Kidney (tissue), 14 donors: ENCODE results near the gene RTL1. TPM values are rescaled to one million over a fixed set of nuclear protein-coding genes. Genes with fewer than 3 reads are reported as not detected.

ENCODE experiments used
- DNase-seq, 5 donors: peaks; one replicate each; pipeline ENCODE4 v3.0.0-alpha.2; 2013 to 2020
- FAIRE-seq: peaks from 2 replicates; lab custom pipeline; 2012; peaks lifted over from hg19 to GRCh38; lab: Jason Lieb, UNC
- H3K27ac ChIP-seq, 2 donors: one replicate each; pipeline ENCODE4 v1.7.0; 2013; ENCODE audit warnings: low read depth in 2 of 2, low read length in 2 of 2, inconsistent platforms in 1 of 2
- H3K27me3 ChIP-seq: one replicate; pipeline ENCODE4 v1.7.1; 2013; ENCODE audit warnings: low read length, inconsistent platforms; ENCODE audit not compliant: control insufficient read depth, insufficient read depth
- H3K36me3 ChIP-seq, 3 donors: one replicate each; pipeline versions ENCODE4 v1.7.0 to v1.7.1; 2013; ENCODE audit warnings: low read length in 3 of 3, control low read depth in 1 of 3, inconsistent platforms in 1 of 3; ENCODE audit not compliant: insufficient read depth in 3 of 3, control insufficient read depth in 2 of 3
- H3K4me1 ChIP-seq, 3 donors: one replicate each; pipeline versions ENCODE4 v1.7.0 to v1.7.1; 2013; ENCODE audit warnings: low read length in 3 of 3, inconsistent platforms in 1 of 3, low read depth in 1 of 3; ENCODE audit not compliant: control insufficient read depth in 2 of 3, insufficient read depth in 2 of 3
- H3K4me3 ChIP-seq, 3 donors: one replicate each; pipeline versions ENCODE4 v1.7.0 to v1.8.1; 2013; ENCODE audit warnings: low read length in 3 of 3, control low read depth in 1 of 3, inconsistent platforms in 1 of 3
- H3K9ac ChIP-seq, 3 donors: one replicate each; pipeline versions ENCODE4 v1.7.0 to v1.7.1; 2013; ENCODE audit warnings: low read length in 3 of 3, control low read depth in 1 of 3, inconsistent platforms in 1 of 3
- H3K9me3 ChIP-seq, 3 donors: one replicate each; pipeline versions ENCODE4 v1.7.0 to v1.7.1; 2013; ENCODE audit warnings: low read length in 3 of 3, control low read depth in 1 of 3, inconsistent platforms in 1 of 3; ENCODE audit not compliant: control insufficient read depth in 2 of 3, insufficient read depth in 1 of 3
- intact Hi-C: fragments of 100-400 bp; cut with DNase I; formaldehyde crosslinking; loops from one replicate; pipeline ENCODE4 v1.11.1; 2022
- polyA plus RNA-seq: library from polyadenylated mRNA; stranded (reverse); fragments of 350-450 nt; fragmentation: Illumina TruSeq; extraction: RNeasy Lipid Tissue Mini Kit (QIAGEN cat#74804); gene quantifications from one replicate; pipeline ENCODE4 v1.2.3, GENCODE V29; 2014; ENCODE audit warnings: low read depth, low replicate concordance; ENCODE audit not compliant: insufficient read depth
- total RNA-seq: library from RNA; stranded (reverse); fragmentation: NEBNext Ultra II Directional; extraction: Animal tissue kit (Norgen Biotek cat#: 25700); gene quantifications from one replicate; pipeline ENCODE4 v1.2.1, GENCODE V29; 2021
- TF ChIP-seq, protein P1 (sequence below): IDR thresholded peaks from 3 replicates; pipeline ENCODE4 v1.5.1; 2012; ENCODE audit warnings: mild to moderate bottlenecking, moderate library complexity, borderline replicate concordance; ENCODE audit not compliant: insufficient read depth; ENCODE audit errors: extremely low read depth
- donor health status: control.
- donor health status: control.
- donor health status: control.
- donor health status: control.
- donor health status: control.
- donor health status: DM: yes; HTN: yes; CAD: no.
- donor health status: Normal renal cell carcinoma (clear cell type).

The RTL1 gene
- total and polyA plus RNA-seq, 2 donors from 2014 or later, result not detected

DNA sequence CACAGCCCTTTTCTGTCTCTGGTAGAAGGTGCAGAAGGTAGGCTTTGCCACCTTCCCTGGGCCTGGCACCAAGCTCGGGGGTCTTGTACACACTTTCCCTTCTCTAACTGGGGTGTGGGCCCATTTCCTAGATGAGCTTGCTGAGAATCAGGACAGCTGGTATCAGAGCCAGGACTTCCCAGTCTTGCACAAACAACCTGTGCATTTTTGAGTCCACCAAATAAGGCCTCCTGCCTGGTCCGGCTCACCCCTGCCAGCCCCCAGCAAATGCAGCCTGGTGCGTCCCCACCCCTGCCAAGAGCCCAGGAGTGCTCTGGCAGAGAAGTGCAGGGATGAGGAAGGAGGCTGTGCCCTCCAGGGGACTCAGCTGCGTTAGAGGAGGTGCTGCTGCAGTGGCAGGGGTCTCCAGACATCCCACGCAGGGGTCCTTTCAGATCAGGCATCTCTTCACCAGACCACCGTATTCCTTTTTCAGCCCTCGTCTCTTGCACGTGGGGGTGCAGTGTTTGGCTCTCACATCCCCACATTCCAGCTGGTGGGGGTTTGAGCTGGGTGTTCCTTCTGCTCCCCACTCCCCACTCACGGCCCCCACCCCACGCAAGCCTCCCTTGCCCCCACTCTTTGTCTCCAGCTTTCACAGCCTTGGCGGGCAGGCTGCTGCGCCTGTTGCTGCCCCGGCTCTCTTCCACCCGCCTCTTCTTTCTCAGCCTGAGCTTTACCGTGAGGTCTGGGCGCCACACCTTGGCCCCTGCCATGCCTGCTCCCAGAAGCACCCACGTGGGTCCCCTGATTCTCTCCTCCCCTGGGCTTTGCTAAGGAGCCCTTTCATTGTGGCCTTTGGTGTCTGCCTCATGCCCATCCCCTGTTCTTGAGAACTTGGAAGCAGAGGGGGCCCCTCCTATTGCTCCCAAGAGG lies 45.3 kb downstream of the RTL1 start:
- DNase-seq (peak in 1 of 5 donors; percentile 36), FAIRE-seq (no peak)
- no peaks in the 10 kb centered on the region for H3K27me3 ChIP-seq
- no peaks in the 10 kb centered on the region for H3K9me3 ChIP-seq
- H3K4me1 ChIP-seq, result no peaks in the 10 kb centered on the region
- H3K4me3 ChIP-seq, result no peak overlapping the region
- no peaks in the 10 kb centered on the region for H3K36me3 ChIP-seq
- H3K27ac ChIP-seq, result no peak overlapping the region
- TF ChIP-seq, protein P1, sequence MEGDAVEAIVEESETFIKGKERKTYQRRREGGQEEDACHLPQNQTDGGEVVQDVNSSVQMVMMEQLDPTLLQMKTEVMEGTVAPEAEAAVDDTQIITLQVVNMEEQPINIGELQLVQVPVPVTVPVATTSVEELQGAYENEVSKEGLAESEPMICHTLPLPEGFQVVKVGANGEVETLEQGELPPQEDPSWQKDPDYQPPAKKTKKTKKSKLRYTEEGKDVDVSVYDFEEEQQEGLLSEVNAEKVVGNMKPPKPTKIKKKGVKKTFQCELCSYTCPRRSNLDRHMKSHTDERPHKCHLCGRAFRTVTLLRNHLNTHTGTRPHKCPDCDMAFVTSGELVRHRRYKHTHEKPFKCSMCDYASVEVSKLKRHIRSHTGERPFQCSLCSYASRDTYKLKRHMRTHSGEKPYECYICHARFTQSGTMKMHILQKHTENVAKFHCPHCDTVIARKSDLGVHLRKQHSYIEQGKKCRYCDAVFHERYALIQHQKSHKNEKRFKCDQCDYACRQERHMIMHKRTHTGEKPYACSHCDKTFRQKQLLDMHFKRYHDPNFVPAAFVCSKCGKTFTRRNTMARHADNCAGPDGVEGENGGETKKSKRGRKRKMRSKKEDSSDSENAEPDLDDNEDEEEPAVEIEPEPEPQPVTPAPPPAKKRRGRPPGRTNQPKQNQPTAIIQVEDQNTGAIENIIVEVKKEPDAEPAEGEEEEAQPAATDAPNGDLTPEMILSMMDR, result no peak
- no peak overlapping the region for H3K9ac ChIP-seq
- intact Hi-C loops, result no loop called here

GRCh38 chr14:100857233-100857922 lies 46.1 kb downstream of the RTL1 start:
- Histone ChIP-seq H3K27me3 (no peaks in the 10 kb centered on the region), H3K36me3 (no peaks in the 10 kb centered on the region), H3K4me1 (no peaks in the 10 kb centered on the region), H3K9me3 (no peaks in the 10 kb centered on the region), H3K27ac (no peak overlapping the region), H3K9ac (no peak overlapping the region), H3K4me3 (no peak overlapping the region)
- DNase-seq (peak in 3 of 5 donors; percentile 22 to 47 (median 35)), FAIRE-seq (no peak)
- TF ChIP-seq, protein P1, result no peak
- intact Hi-C loops, result no loop called here

- Histone ChIP-seq H3K9me3 (no peaks in the 10 kb centered on the region), H3K36me3 (no peaks in the 10 kb centered on the region), H3K27ac (no peak overlapping the region), H3K4me3 (no peak overlapping the region), H3K9ac (no peak overlapping the region), H3K4me1 (no peaks in the 10 kb centered on the region), H3K27me3 (no peaks in the 10 kb centered on the region)
- FAIRE-seq (no peak), DNase-seq (peak in 1 of 5 donors; percentile 56)
- intact Hi-C loops, result no loop called here
- TF ChIP-seq, protein P1, result no peak
These were observed 47.2 kb downstream of the RTL1 start for GRCh38 chr14:100856056-100856950.
